GM12875 (cell line): ENCODE data around the gene OR4B1.

Source experiments
- H3K4me3 ChIP-seq: one replicate; pipeline ENCODE4 v1.5.1; 2011; ENCODE audit warnings: low read depth, low read length, control low read depth
- CTCF ChIP-seq: IDR thresholded peaks from 2 replicates; pipeline ENCODE4 v1.5.1; 2011; ENCODE audit warnings: low read depth, mild to moderate bottlenecking, control low read depth, inconsistent platforms, low read length, moderate library complexity, borderline replicate concordance; ENCODE audit not compliant: insufficient read depth

OR4B1 gene

GRCh38 chr11:48216510-48216909 is at the start of gene OR4B1:
OR4B1 (plus strand) TSS chr11:48216810; CDS start chr11:48216810, 0 bp downstream.
- no peak for TF ChIP-seq CTCF
- H3K4me3 ChIP-seq = no peak within 1 kb of the TSS

- no peak overlapping the region for H3K4me3 ChIP-seq
These were observed 49.2 kb upstream of the OR4B1 start for GRCh38 chr11:48167380-48167779.

GRCh38 chr11:48168815-48169214 is 47.8 kb upstream of the OR4B1 start:
- H3K4me3 ChIP-seq = no peak overlapping the region
- no peak for TF ChIP-seq CTCF

More at GRCh38 chr11:48167380-48167779, 49.2 kb upstream of the OR4B1 start:
- no peak for TF ChIP-seq CTCF

- no peak for TF ChIP-seq CTCF
These were observed 47.4 kb upstream of the OR4B1 start for GRCh38 chr11:48169259-48169658.

GRCh38 chr11:48169717-48170116 is 46.9 kb upstream of the OR4B1 start:
- no peak for TF ChIP-seq CTCF
- H3K4me3 ChIP-seq = no peak overlapping the region

More at GRCh38 chr11:48169259-48169658, 47.4 kb upstream of the OR4B1 start:
- no peak overlapping the region for H3K4me3 ChIP-seq

- TF ChIP-seq CTCF = no peak
- H3K4me3 ChIP-seq = no peak overlapping the region
These were observed 46.1 kb upstream of the OR4B1 start for GRCh38 chr11:48170241-48171233.
